A549 (cell line): Measurements from ENCODE around the gene TXNRD1. TPM values are rescaled to one million over a fixed set of nuclear protein-coding genes. Genes with fewer than 3 reads are reported as not detected.

Experiments used
- BCL3 ChIP-seq: fragments of >200 bp; sonication (Bioruptor Twin); formaldehyde crosslinking; IDR thresholded peaks from 3 replicates; pipeline ENCODE4 v1.6.1; 2016
- BHLHE40 ChIP-seq: IDR thresholded peaks from 2 replicates; pipeline ENCODE4 v1.6.1; 2012; ENCODE audit warnings: low read depth, low read length, inconsistent platforms
- CBX2 ChIP-seq: fragments of 200-600 bp; sonication (generic); IDR thresholded peaks from 2 replicates; pipeline ENCODE4 v1.6.1; 2016; ENCODE audit warnings: low read depth, mild to moderate bottlenecking, borderline replicate concordance
- CHD2 ChIP-seq: fragments of 150-350 bp; IDR thresholded peaks from 2 replicates; pipeline ENCODE4 v1.6.1; 2014; ENCODE audit warnings: low read length; ENCODE audit not compliant: partially characterized antibody
- E2F6 ChIP-seq: IDR thresholded peaks from 2 replicates; pipeline ENCODE4 v1.6.1; 2012; ENCODE audit warnings: low read depth, borderline replicate concordance
- EHF ChIP-seq: fragments of 250-450 bp; sonication (Bioruptor Pico); IDR thresholded peaks from 2 replicates; pipeline ENCODE4 v1.5.0; 2020; ENCODE audit warnings: mild to moderate bottlenecking
- ESRRA ChIP-seq: fragments of 150-350 bp; IDR thresholded peaks from 2 replicates; pipeline ENCODE4 v1.6.1; 2014; ENCODE audit warnings: mild to moderate bottlenecking, low read length, borderline replicate concordance
- FOSB ChIP-seq: fragments of 250-450 bp; sonication (Bioruptor Pico); IDR thresholded peaks from 2 replicates; pipeline ENCODE4 v1.5.0; 2020; ENCODE audit warnings: mild to moderate bottlenecking, moderate library complexity
- GATA3 ChIP-seq: IDR thresholded peaks from 2 replicates; pipeline ENCODE4 v1.6.1; 2012; ENCODE audit warnings: borderline replicate concordance
- HES2 ChIP-seq: fragments of >200 bp; sonication (Bioruptor Twin); formaldehyde crosslinking; IDR thresholded peaks from 2 replicates; pipeline ENCODE4 v1.6.1; 2016
- HEYL ChIP-seq: fragments of 250-450 bp; sonication (Bioruptor Pico); IDR thresholded peaks from 2 replicates; pipeline ENCODE4 v1.8.0; 2021; ENCODE audit warnings: mild to moderate bottlenecking, moderate library complexity
- HOXA7 ChIP-seq: fragments of 250-450 bp; sonication (Bioruptor Pico); IDR thresholded peaks from 2 replicates; pipeline ENCODE4 v1.5.0; 2020; ENCODE audit warnings: mild to moderate bottlenecking, moderate library complexity
- HOXB13 ChIP-seq: fragments of 250-450 bp; sonication (Bioruptor Pico); IDR thresholded peaks from 2 replicates; pipeline ENCODE4 v1.5.0; 2020; ENCODE audit warnings: low read depth, mild to moderate bottlenecking, moderate library complexity
- HOXB5 ChIP-seq: fragments of 250-450 bp; sonication (Bioruptor Pico); IDR thresholded peaks from 2 replicates; pipeline ENCODE4 v1.5.0; 2020; ENCODE audit warnings: mild to moderate bottlenecking, moderate library complexity
- JUNB ChIP-seq: fragments of >200 bp; sonication (Bioruptor Twin); formaldehyde crosslinking; IDR thresholded peaks from 2 replicates; pipeline ENCODE4 v1.6.1; 2016
- KDM1A ChIP-seq: fragments of 200-600 bp; sonication (generic); IDR thresholded peaks from 2 replicates; pipeline ENCODE4 v1.6.1; 2016; ENCODE audit warnings: low read depth, mild to moderate bottlenecking
- KDM5A ChIP-seq: fragments of 200-600 bp; sonication (generic); IDR thresholded peaks from 2 replicates; pipeline ENCODE4 v1.6.1; 2016; ENCODE audit warnings: antibody characterized with exemption, mild to moderate bottlenecking
- MAX ChIP-seq: IDR thresholded peaks from 2 replicates; pipeline ENCODE4 v1.6.1; 2012
- MAZ ChIP-seq: fragments of 150-350 bp; IDR thresholded peaks from 2 replicates; pipeline ENCODE4 v1.6.1; 2014; ENCODE audit warnings: antibody characterized with exemption, low read depth, low read length, borderline replicate concordance
- MYC ChIP-seq: IDR thresholded peaks from 2 replicates; pipeline ENCODE4 v1.6.1; 2012; ENCODE audit warnings: mild to moderate bottlenecking, inconsistent platforms, low read length, improper control_type of control experiment, borderline replicate concordance
- RAD21 ChIP-seq, 2 experiments: fragments of >200 bp in 1 of 2; sonication (Bioruptor Twin) in 1 of 2; formaldehyde crosslinking in 1 of 2; IDR thresholded peaks in 1 of 2; conservative IDR thresholded peaks in 1 of 2; 2 replicates in 1 of 2; 3 replicates in 1 of 2; pipeline ENCODE4 v1.6.1; 2012 to 2018; ENCODE audit warnings: inconsistent platforms in 1 of 2
- RARB ChIP-seq: fragments of 250-450 bp; sonication (Bioruptor Pico); IDR thresholded peaks from 2 replicates; pipeline ENCODE4 v1.8.0; 2021; ENCODE audit warnings: mild to moderate bottlenecking, moderate library complexity
- RCOR1 ChIP-seq: fragments of 150-350 bp; IDR thresholded peaks from 2 replicates; pipeline ENCODE4 v1.6.1; 2014; ENCODE audit warnings: antibody characterized with exemption, low read length, low read depth
- RFX5 ChIP-seq: fragments of 450-650 bp; IDR thresholded peaks from 2 replicates; pipeline ENCODE4 v1.7.1; 2014; ENCODE audit warnings: antibody characterized with exemption, mild to moderate bottlenecking, moderate library complexity
- SREBF2 ChIP-seq: fragments of 450-650 bp; IDR thresholded peaks from 2 replicates; pipeline ENCODE4 v1.6.1; 2014; ENCODE audit warnings: mild to moderate bottlenecking, moderate library complexity
- TP53 ChIP-seq: fragments of 250-450 bp; sonication (Bioruptor Pico); IDR thresholded peaks from 2 replicates; pipeline ENCODE4 v1.5.0; 2021; ENCODE audit warnings: mild to moderate bottlenecking, moderate library complexity
- ZC3H11A ChIP-seq: fragments of 450-650 bp; IDR thresholded peaks from 2 replicates; pipeline ENCODE4 v1.6.1; 2014; ENCODE audit warnings: antibody characterized with exemption, mild to moderate bottlenecking
- ZFP36 ChIP-seq: fragments of 450-650 bp; IDR thresholded peaks from 2 replicates; pipeline ENCODE4 v1.6.1; 2014; ENCODE audit warnings: borderline replicate concordance; ENCODE audit not compliant: partially characterized antibody
- ZSCAN20 ChIP-seq: fragments of 250-450 bp; sonication (Bioruptor Pico); IDR thresholded peaks from 2 replicates; pipeline ENCODE4 v1.8.0; 2022; ENCODE audit warnings: mild to moderate bottlenecking, moderate library complexity
- polyA plus RNA-seq, 4 experiments: library from polyadenylated mRNA; depleted of rRNA in 3 of 4; stranded (reverse); fragments of >200 nt; fragmentation: RNase III in 1 of 4; extraction: RNeasy Plus Mini Kit Qiagen cat#74134 plus additional on column Dnase treatment in 1 of 4; gene quantifications; 2 replicates in 3 of 4; 3 replicates in 1 of 4; pipeline ENCODE4 v1.2.3, GENCODE V29; 2011 to 2017
- TF ChIP-seq, protein P1 (sequence below): fragments of 250-450 bp; sonication (Bioruptor Pico); IDR thresholded peaks from 2 replicates; pipeline ENCODE4 v1.5.0; 2021; ENCODE audit warnings: mild to moderate bottlenecking, moderate library complexity, borderline replicate concordance
- TF ChIP-seq, protein P2 (sequence below): fragments of 200-600 bp; sonication (generic); IDR thresholded peaks from 2 replicates; pipeline ENCODE4 v1.6.1; 2016; ENCODE audit warnings: antibody characterized with exemption, mild to moderate bottlenecking, moderate library complexity
- TF ChIP-seq, protein P3 (sequence below): IDR thresholded peaks from 2 replicates; pipeline ENCODE4 v1.6.1; 2012

The TXNRD1 gene
- polyA plus RNA-seq, 2 of the 4 experiments (the other 2 are of a cell fraction) = 899 to 1,230 TPM

DNA sequence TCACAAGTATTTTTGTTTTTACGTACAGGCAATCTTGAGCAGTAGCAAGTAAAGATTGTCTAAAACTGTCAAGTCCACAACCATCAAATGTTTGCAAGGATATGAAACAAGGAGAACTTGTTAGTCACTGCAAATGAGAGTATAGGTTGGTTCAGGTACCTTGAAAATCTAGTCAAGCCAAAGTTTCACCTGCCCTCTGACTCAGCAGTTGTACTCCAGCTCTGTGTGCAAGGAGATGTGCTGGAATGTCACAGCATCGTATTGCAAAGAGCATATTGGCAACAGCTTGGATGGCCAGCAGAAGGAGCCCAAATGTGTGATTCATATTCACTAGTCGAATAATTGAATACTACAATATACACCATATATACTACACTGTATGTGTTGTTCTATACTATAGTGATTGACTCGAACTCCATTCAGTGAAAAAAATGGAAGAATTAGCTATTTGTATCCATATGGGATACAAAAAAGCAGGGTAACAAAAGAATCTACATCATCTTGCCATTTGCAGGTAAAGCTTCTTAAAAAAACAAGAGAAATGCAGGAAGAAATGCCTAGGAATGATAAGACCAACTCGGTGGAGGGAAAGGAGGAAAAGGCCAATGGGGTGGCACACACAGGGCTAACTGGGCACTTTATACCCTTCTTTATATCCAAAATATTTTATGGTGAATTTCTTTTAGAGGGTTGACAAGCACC is 131.9 kb downstream of the TXNRD1 start (continued):
- no peak for TF ChIP-seq ZFP36
- no peak for TF ChIP-seq RAD21 (conservative IDR thresholded peaks at IDR 0.05 in 1 of 2, IDR thresholded peaks at IDR 0.05 in 1 of 2)
- TF ChIP-seq MAX = no peak
- TF ChIP-seq CBX2 = no peak
- no peak for TF ChIP-seq BCL3
- TF ChIP-seq GATA3 = peak; percentile 12; the same call in 1 of the 2 replicates
- TF ChIP-seq, protein P1, sequence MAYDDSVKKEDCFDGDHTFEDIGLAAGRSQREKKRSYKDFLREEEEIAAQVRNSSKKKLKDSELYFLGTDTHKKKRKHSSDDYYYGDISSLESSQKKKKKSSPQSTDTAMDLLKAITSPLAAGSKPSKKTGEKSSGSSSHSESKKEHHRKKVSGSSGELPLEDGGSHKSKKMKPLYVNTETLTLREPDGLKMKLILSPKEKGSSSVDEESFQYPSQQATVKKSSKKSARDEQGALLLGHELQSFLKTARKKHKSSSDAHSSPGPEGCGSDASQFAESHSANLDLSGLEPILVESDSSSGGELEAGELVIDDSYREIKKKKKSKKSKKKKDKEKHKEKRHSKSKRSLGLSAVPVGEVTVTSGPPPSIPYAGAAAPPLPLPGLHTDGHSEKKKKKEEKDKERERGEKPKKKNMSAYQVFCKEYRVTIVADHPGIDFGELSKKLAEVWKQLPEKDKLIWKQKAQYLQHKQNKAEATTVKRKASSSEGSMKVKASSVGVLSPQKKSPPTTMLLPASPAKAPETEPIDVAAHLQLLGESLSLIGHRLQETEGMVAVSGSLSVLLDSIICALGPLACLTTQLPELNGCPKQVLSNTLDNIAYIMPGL (CRISPR knock-in tag) = no peak
- TF ChIP-seq SREBF2 = no peak
- no peak for TF ChIP-seq KDM1A
- TF ChIP-seq HES2 = no peak
- TF ChIP-seq RARB (CRISPR knock-in tag) = no peak; the same call in none of the 2 replicates
- no peak for TF ChIP-seq ESRRA
- no peak for TF ChIP-seq JUNB
- no peak for TF ChIP-seq RCOR1
- no peak for TF ChIP-seq ZC3H11A
- no peak for TF ChIP-seq RFX5
- no peak for TF ChIP-seq HOXB13
- TF ChIP-seq HOXA7 (CRISPR knock-in tag) = peak; percentile 76
- TF ChIP-seq TP53 (CRISPR knock-in tag) = peak; percentile 84
- no peak for TF ChIP-seq CHD2
- TF ChIP-seq BHLHE40 = no peak
- TF ChIP-seq KDM5A = no peak
- TF ChIP-seq MYC = no peak
- no peak for TF ChIP-seq E2F6
- TF ChIP-seq, protein P2, sequence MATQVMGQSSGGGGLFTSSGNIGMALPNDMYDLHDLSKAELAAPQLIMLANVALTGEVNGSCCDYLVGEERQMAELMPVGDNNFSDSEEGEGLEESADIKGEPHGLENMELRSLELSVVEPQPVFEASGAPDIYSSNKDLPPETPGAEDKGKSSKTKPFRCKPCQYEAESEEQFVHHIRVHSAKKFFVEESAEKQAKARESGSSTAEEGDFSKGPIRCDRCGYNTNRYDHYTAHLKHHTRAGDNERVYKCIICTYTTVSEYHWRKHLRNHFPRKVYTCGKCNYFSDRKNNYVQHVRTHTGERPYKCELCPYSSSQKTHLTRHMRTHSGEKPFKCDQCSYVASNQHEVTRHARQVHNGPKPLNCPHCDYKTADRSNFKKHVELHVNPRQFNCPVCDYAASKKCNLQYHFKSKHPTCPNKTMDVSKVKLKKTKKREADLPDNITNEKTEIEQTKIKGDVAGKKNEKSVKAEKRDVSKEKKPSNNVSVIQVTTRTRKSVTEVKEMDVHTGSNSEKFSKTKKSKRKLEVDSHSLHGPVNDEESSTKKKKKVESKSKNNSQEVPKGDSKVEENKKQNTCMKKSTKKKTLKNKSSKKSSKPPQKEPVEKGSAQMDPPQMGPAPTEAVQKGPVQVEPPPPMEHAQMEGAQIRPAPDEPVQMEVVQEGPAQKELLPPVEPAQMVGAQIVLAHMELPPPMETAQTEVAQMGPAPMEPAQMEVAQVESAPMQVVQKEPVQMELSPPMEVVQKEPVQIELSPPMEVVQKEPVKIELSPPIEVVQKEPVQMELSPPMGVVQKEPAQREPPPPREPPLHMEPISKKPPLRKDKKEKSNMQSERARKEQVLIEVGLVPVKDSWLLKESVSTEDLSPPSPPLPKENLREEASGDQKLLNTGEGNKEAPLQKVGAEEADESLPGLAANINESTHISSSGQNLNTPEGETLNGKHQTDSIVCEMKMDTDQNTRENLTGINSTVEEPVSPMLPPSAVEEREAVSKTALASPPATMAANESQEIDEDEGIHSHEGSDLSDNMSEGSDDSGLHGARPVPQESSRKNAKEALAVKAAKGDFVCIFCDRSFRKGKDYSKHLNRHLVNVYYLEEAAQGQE = no peak; the same call in 1 of the 2 replicates
- no peak for TF ChIP-seq MAZ
- no peak for TF ChIP-seq HEYL (CRISPR knock-in tag)
- peak; percentile 48 for TF ChIP-seq FOSB (CRISPR knock-in tag)
- TF ChIP-seq, protein P3, sequence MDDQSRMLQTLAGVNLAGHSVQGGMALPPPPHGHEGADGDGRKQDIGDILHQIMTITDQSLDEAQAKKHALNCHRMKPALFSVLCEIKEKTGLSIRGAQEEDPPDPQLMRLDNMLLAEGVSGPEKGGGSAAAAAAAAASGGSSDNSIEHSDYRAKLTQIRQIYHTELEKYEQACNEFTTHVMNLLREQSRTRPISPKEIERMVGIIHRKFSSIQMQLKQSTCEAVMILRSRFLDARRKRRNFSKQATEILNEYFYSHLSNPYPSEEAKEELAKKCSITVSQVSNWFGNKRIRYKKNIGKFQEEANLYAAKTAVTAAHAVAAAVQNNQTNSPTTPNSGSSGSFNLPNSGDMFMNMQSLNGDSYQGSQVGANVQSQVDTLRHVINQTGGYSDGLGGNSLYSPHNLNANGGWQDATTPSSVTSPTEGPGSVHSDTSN = no peak
- no peak for TF ChIP-seq EHF (CRISPR knock-in tag)
- TF ChIP-seq HOXB5 = no peak
- no peak for TF ChIP-seq ZSCAN20 (CRISPR knock-in tag)
